GOT3 (cell line): Measurements from ENCODE around the gene MATN1.

Experiments used
- DNase-seq: peaks from one replicate; lab custom pipeline; 2025; ENCODE audit warnings: mixed read lengths; lab: John Stamatoyannopoulos, UW

Gene MATN1

GRCh38 chr1:30745156-30745833, 21.9 kb upstream of the MATN1 start:
- no peak for DNase-seq

DNA sequence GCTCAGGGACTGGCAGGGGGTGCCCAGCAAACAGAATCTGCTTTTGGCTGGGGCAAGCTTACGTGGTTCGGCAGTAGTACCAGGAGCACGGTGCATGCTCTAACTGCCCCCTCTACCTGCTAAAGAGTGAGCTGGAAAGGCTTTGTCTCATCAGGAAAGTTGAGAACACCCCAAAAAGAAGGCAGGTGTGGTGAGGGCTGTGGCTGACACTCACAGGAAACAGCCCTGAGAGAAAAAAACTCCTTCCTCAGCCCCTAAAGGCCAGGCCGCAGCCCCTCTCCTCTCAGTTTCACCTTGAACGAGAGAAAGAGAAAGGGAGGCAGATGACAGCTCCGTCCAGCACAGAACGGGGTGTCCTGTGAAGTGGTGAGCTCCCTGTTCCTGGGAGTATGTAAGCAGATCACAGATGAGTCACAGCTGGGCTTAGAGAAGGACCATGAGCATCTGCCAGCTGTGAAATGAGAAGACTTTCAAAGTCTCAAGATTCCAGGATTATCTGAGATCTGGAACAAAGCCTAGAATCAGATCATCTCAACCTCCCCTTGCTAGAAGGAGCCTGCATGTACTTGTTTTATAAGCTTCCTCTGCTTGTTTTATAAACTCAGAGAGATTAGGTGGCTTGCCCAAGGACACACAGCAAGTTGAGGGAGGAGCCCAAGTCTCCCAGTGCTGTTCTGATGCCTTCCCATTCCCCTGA, 20.8 kb upstream of the MATN1 start:
- no peak for DNase-seq

GRCh38 chr1:30743584-30744059, 20.2 kb upstream of the MATN1 start:
- DNase-seq, result no peak

DNA sequence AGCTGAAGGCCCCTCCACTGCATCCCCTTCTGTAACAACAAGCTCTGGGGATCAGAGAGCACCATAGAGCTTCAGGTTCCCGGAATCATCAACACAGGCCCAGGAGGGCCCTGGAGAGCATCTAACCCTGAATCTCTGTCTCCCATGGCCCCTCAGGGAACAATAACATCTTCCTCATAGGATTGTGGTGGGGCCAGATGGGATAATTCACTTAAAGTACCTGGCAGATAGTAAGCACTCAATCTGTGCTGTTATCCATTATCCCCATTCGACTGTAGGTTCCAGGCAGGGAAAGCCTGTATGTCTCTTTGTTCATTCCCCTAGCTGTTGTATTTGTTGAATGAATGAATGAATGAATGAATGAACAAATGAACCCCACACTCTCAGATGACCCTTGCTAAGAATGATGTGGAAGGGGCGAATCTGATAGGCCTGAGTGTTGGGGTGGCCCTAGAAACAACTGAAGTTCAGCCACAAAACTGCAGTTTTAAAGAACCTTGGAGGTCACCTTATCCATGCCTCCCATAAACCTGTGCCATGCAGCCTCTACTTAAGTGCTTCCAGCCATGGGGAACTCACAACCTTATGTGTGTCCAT, 19.7 kb upstream of the MATN1 start:
- no peak for DNase-seq

- no peak for DNase-seq
Measured at GRCh38 chr1:30742300-30742962, 19.0 kb upstream of the MATN1 start.

- no peak for DNase-seq
Measured at GRCh38 chr1:30741239-30741894, 18.0 kb upstream of the MATN1 start.

DNA sequence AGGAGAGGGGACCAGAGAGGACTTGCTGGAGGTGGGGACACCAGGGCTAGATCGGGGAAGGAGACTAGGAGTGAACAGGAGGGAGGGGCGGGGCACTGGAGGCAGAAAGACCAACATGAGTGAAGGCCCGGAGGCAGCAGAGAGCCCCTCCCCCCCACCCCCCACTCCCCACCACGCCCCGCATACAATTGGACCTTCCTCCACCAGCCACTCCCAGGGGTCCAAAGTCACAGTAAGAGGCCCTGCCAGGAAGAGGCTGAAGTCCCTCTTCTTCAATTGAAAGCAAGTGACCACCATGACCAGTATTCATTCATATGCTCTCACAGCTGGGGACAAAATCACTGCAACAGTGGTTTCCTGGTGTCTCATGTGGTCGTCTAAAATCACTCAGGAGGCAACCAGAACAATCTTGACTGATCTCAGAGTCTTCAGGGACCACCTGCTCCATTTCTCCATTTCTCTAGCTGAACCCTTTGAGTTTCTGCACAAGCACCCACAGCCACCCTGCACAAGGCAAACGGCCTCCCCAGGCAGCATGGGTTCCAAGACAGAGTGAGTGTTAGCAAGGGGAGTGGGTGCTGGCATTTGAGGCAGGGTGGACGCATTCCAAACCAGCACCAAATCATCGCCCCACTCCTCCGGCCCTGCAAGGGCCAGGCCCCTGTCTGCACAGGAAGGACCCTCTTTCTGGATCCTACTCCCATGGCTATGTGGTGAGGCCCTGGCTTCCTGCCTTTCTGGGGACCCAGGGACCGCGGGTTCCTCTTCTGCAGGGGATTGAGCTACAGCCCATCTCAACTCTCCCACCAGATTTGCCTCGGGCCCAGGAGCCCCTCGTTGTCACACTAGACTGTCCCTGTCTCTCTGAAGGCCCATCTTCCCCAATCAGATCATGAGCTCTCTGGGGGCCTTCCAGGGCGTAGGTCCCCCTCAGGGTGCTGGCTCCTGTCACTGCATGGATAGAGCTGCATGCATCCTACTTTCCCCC, 17.2 kb upstream of the MATN1 start:
- no peak for DNase-seq

DNA sequence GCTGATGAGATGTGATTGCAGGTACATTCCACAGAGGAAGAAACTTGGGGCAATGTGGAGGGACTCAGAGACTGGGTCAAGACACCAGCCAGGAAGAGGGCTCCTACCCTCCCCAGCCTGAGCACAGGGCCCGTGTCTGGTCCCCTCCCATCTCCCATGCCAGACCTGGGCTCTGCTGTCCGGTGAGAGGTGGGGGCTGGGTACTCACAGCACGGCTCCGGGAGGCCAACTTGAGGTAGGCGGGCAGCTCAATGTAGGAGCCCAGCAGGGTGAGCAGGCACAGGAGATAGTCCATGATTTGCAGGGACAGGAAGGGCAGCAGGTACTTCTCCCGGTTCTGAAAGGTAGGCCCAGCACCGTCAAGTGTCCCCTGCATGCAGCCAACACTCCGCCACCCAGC, 16.2 kb upstream of the MATN1 start:
- no peak for DNase-seq

DNA sequence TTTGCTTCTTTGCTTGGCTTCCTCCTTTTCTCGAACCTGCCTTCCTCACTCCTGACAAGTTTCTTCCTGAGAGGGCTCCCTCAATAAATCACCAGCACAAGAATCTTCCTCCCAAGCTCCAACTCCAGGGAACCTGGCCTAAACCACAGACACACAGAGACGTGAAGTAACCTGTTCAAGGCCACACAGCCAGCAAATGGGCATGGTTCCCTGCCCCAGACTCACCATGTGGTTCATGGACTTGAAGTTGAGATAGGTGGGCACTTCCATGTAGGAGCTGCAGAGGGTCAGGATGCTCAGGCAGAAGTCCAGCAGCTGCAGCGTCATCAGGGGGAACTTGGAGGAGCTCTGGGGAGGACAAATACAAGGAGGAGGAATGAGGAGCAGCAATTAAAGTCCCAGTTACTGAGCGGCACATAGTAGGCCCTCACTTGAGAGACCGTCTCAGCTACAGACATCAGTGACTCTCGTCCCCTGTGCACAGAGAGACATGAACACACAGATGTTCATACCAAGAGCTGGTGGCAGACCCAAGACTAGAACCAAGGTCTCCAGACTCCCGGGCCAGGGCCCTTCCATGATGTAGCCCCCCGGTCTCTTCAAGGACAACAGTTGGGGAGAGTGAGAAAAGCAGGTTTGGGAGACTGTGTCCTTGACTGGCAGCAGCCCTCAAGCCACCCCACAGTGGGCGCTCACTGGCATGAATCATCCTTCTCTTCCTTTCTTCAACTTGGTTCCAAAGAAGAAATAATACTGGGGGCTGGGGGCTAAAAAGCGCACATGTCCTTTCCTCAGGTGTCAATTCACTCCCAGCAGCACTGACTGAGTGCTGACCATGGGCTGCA, 15.6 kb upstream of the MATN1 start:
- no peak for DNase-seq

- DNase-seq, result no peak
Measured at GRCh38 chr1:30738040-30738714, 14.8 kb upstream of the MATN1 start.

DNA sequence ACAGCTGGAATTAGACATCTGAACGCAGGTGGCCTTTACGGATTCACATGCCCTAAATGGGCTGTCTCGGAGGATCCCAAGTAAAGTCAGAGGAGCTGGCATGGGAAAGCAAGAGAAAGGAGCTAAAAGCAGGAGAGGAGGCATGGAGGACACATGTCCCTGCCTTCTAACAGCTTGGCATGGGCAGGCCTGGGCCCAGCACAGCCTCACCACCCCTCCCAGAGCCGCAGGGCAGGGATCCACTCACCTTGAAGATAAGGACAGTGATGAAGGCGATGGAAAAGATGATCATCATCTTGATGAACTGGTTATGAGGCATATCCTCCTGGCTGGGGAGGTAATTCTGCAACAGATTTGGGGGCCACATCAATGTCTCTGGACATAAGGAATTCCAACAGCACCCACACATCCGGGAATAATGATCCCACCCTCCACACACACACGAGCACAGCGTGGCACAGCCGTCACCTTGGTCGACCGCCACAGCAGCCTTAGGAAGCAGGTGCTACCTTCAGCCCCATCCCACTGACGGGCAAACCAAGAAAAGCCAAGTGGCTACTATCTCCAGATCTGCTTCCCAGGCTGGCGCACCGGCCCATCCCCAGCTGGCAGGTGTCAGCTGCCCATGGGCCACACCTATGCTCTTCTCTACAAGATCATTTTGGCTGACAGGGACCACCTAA, 14.1 kb upstream of the MATN1 start:
- no peak for DNase-seq

DNA sequence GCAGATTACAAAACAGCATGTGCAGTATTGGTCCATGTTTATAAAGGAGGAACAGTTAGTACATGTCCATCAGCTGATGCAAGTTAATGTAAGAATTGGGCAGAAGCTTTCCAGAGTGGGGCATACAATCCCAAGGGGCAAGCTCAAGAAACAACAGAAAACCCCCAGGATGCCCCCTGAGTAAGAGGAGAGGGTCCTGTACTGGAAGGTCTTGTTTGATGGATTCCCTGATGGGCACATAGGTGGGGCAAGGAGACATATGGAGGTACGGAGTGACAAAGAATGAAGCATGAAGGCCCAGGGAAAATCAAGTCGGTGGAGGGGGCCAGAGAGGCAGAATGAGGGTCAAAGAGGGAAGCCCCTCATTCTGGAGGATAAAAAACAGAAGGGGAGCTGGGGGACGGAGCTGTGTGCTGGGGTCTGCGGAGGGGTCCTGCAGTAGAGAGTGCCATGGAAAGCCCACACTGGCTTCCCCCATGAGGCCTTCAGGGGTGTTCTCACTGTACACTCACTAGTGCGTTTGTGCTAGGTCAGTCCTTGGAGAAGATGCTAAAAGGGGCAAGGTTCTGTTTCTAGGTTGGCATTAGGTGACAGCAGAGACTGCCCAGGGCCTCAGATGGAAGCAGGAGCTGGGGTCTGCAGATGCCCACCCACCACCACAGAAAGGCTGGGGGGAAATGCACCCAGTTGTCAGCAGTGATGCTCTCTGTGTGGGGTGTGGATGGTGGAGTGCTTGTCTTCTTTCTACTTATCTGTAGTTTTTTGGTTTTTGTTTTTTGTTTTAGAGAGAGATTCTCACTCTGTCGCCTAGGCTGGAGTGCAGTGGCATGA, 12.5 kb upstream of the MATN1 start:
- no peak for DNase-seq

DNA sequence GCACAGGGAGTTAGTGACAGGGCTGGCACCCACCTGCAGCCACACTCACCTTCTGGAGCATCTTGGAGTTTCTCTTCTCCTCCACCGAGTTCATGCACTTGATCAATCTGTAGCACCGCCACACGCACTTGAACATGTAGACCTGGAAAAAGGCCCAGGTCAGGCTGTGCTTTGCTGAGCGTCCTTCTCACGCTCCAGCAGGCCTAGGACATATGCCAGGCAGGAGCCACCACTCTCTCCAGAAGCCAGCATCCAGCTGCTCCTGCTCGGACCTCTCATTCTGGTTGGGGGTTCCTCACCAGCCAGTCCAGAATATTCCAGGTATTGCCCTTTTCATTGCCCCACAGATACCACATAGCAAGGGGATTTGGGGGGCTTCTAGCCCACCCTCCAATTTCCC, 11.7 kb upstream of the MATN1 start:
- DNase-seq, result no peak

DNA sequence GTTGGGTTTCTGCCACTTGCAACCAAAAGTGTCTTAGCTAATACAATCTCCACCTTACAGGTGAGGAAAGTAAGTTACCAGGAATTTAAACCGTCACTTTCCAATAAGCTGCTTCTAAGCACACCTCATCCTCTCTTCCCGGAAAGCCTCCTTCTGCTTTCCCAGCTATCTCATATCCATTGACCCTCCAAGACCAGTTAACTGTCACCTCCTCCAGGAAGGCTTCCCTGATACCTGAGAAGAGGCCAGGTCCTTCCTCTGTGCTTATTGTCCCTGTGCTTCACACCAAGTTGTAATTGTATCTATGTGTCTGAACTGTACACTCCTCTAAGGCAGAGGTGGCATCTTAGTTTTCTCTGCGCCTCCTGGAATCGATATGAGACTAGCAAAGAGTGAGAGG, 11.2 kb upstream of the MATN1 start:
- no peak for DNase-seq

GRCh38 chr1:30734106-30734505, 10.7 kb upstream of the MATN1 start:
- no peak for DNase-seq

DNA sequence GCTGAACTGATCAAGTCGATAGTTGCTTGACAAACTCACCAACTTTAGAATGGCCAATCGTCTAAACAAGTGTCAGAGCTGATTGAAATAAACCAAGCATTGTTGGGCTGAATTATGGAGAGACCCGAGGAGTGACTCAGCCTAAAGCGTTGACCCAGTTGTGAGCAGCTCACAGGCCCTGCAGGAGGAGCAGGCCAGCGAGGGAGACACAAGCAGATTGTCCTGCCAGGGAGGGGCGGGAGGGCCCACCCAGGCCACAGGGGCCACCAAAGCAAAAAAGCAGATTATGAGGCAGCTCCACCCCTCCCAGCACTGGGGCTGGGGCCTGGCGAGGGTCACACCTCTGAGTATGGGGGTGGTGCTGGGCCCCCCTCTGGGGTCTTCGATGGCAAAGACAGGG, 10.1 kb upstream of the MATN1 start:
- no peak for DNase-seq

- DNase-seq, result no peak
Measured at GRCh38 chr1:30732277-30732996, 9.1 kb upstream of the MATN1 start.
